ENCODE results near the gene MAP3K10. TPM values are rescaled to one million over a fixed set of nuclear protein-coding genes. Genes with fewer than 3 reads are reported as not detected.

The MAP3K10 gene
- total RNA-seq, 1 experiment from 2014 or later: 11.8 TPM

- Histone ChIP-seq H3K36me3 (ENCODE audit: control insufficient read depth, insufficient read depth, low read length) (no peaks in the 10 kb centered on the region), H3K9me3 (peaks cover 3% of the 10 kb centered on the region; the same call in 1 of the 2 replicates), H3K4me1 (no peaks in the 10 kb centered on the region), H3K4me3 (ENCODE audit: low read depth, low read length) (no peak overlapping the region), H3K27me3 (replicated peaks; ENCODE audit: control insufficient read depth, insufficient read depth, low read length) (no peaks in the 10 kb centered on the region)
- DNase-seq: no peak
- no peaks in the 10 kb centered on the region for H3K36me3 Mint-ChIP-seq (ENCODE audit: insufficient read depth, unreplicated experiment)
- H3K4me3 Mint-ChIP-seq (ENCODE audit: unreplicated experiment): no peak overlapping the region
- no peak for TF ChIP-seq CTCF (IDR thresholded peaks at IDR 0.05; ENCODE audit: insufficient read depth in 1 of 2, low read depth in 1 of 2, low read length in 1 of 2, severe bottlenecking in 1 of 2, unreplicated experiment in 1 of 2)
- no peaks in the 10 kb centered on the region for H3K4me1 Mint-ChIP-seq (ENCODE audit: low read depth, unreplicated experiment)
- no TSS peak for BruUV-seq (replicated peaks)
- ChIA-PET CTCF (interaction anchor here (0.6 kb wide), 1 partner anchor 144 kb away, joined by 3 read pairs; no protein-coding TSS in a partner anchor), POLR2A (interaction anchor here (0.6 kb wide), 1 partner anchor 1754 kb away, joined by 4 read pairs; the partner anchor contains the start of gene FAM98C)
- H3K9me3 Mint-ChIP-seq (ENCODE audit: unreplicated experiment): no peaks in the 10 kb centered on the region
- H3K27ac Mint-ChIP-seq (ENCODE audit: unreplicated experiment): no peak overlapping the region
- intact Hi-C loops (cut with micrococcal nuclease; ENCODE audit: unreplicated experiment): loop anchor here (5.0 kb wide), 1 partner anchor 65 kb away; no protein-coding TSS in a partner anchor
- H3K27me3 Mint-ChIP-seq (ENCODE audit: insufficient read depth, unreplicated experiment): no peaks in the 10 kb centered on the region
These were observed 34.2 kb upstream of the MAP3K10 start for GRCh38 chr19:40157059-40157458.

- intact Hi-C loops (cut with micrococcal nuclease; ENCODE audit: unreplicated experiment): loop anchor here (5.0 kb wide), 1 partner anchor 63 kb away; no protein-coding TSS in a partner anchor
- H3K27me3 ChIP-seq (replicated peaks; ENCODE audit: control insufficient read depth, insufficient read depth, low read length): no peaks in the 10 kb centered on the region
- Mint-ChIP-seq H3K4me1 (ENCODE audit: low read depth, unreplicated experiment) (no peaks in the 10 kb centered on the region), H3K27me3 (ENCODE audit: insufficient read depth, unreplicated experiment) (peaks cover 3% of the 10 kb centered on the region), H3K27ac (ENCODE audit: unreplicated experiment) (no peak overlapping the region), H3K4me3 (ENCODE audit: unreplicated experiment) (no peak overlapping the region), H3K9me3 (ENCODE audit: unreplicated experiment) (peaks cover 10% of the 10 kb centered on the region), H3K36me3 (ENCODE audit: insufficient read depth, unreplicated experiment) (peaks cover 12% of the 10 kb centered on the region)
- H3K36me3 ChIP-seq (ENCODE audit: control insufficient read depth, insufficient read depth, low read length): no peaks in the 10 kb centered on the region
- BruUV-seq (replicated peaks): no TSS peak
- CTCF ChIA-PET: no interaction called here
- no peaks in the 10 kb centered on the region for H3K4me1 ChIP-seq
- no peak for DNase-seq
- H3K4me3 ChIP-seq (ENCODE audit: low read depth, low read length): no peak overlapping the region
- TF ChIP-seq CTCF (IDR thresholded peaks at IDR 0.05; ENCODE audit: insufficient read depth in 1 of 2, low read depth in 1 of 2, low read length in 1 of 2, severe bottlenecking in 1 of 2, unreplicated experiment in 1 of 2): no peak
- peaks cover 3% of the 10 kb centered on the region; the same call in 1 of the 2 replicates for H3K9me3 ChIP-seq
- POLR2A ChIA-PET: no interaction called here
These were observed 31.5 kb upstream of the MAP3K10 start for GRCh38 chr19:40159744-40160143.

- intact Hi-C loops (cut with micrococcal nuclease; ENCODE audit: unreplicated experiment): no loop called here
- BruUV-seq (replicated peaks): no TSS peak
- Mint-ChIP-seq H3K4me3 (ENCODE audit: unreplicated experiment) (no peak overlapping the region), H3K27ac (ENCODE audit: unreplicated experiment) (no peak overlapping the region), H3K4me1 (ENCODE audit: low read depth, unreplicated experiment) (no peaks in the 10 kb centered on the region), H3K36me3 (ENCODE audit: insufficient read depth, unreplicated experiment) (peaks cover 12% of the 10 kb centered on the region), H3K27me3 (ENCODE audit: insufficient read depth, unreplicated experiment) (peaks cover 5% of the 10 kb centered on the region), H3K9me3 (ENCODE audit: unreplicated experiment) (peaks cover 19% of the 10 kb centered on the region)
- Histone ChIP-seq H3K4me1 (no peaks in the 10 kb centered on the region), H3K27me3 (replicated peaks; ENCODE audit: control insufficient read depth, insufficient read depth, low read length) (no peaks in the 10 kb centered on the region), H3K9me3 (no peaks in the 10 kb centered on the region), H3K4me3 (ENCODE audit: low read depth, low read length) (no peak overlapping the region), H3K36me3 (ENCODE audit: control insufficient read depth, insufficient read depth, low read length) (no peaks in the 10 kb centered on the region)
- TF ChIP-seq CTCF (IDR thresholded peaks at IDR 0.05; ENCODE audit: insufficient read depth in 1 of 2, low read depth in 1 of 2, low read length in 1 of 2, severe bottlenecking in 1 of 2, unreplicated experiment in 1 of 2): no peak
- DNase-seq: no peak
- POLR2A ChIA-PET: no interaction called here
- CTCF ChIA-PET: no interaction called here
These were observed 29.1 kb upstream of the MAP3K10 start for GRCh38 chr19:40162104-40162503.

Measured in Caco-2 (cell line).